COR-L47 (cell line): ENCODE measurements around the gene SF3B2.

Experiments used
- DNase-seq: peaks from one replicate; lab custom pipeline; 2025; lab: John Stamatoyannopoulos, UW

The SF3B2 gene

GRCh38 chr11:66047541-66048365 is 4.4 kb upstream of the SF3B2 start:
- no peak for DNase-seq

GRCh38 chr11:66048547-66049323 is 3.4 kb upstream of the SF3B2 start, which contains the start of gene GAL3ST3:
Gene GAL3ST3, minus strand, starts transcription at chr11:66049161. Its CDS starts 3,746 bp downstream, at chr11:66045415.
- no peak for DNase-seq

- DNase-seq: no peak
These were observed 1.5 kb upstream of the SF3B2 start for GRCh38 chr11:66050581-66051231.

GRCh38 chr11:66051371-66051765 is 796 bp upstream of the SF3B2 start:
- DNase-seq: no peak

- DNase-seq: no peak
These were observed 459 bp downstream of the SF3B2 start for GRCh38 chr11:66052664-66052982.

GRCh38 chr11:66055021-66055420 is 2.9 kb downstream of the SF3B2 start:
- DNase-seq: no peak

- DNase-seq: no peak
These were observed 4.3 kb downstream of the SF3B2 start for GRCh38 chr11:66056501-66056900.

- no peak for DNase-seq
These were observed 8.0 kb downstream of the SF3B2 start for GRCh38 chr11:66059966-66060680.

GRCh38 chr11:66061268-66061667 is 9.1 kb downstream of the SF3B2 start:
- no peak for DNase-seq

- DNase-seq: no peak
These were observed 10.2 kb downstream of the SF3B2 start for GRCh38 chr11:66062408-66062807.

- no peak for DNase-seq
These were observed 11.7 kb downstream of the SF3B2 start for GRCh38 chr11:66063900-66064299.

GRCh38 chr11:66064571-66064970 is 12.4 kb downstream of the SF3B2 start:
- no peak for DNase-seq

- DNase-seq: no peak
These were observed 14.6 kb downstream of the SF3B2 start for GRCh38 chr11:66066751-66067150.

- no peak for DNase-seq
These were observed 15.5 kb downstream of the SF3B2 start for GRCh38 chr11:66067640-66068039.

- DNase-seq: peak; percentile 47
These were observed 16.1 kb downstream of the SF3B2 start for GRCh38 chr11:66068154-66068821.

GRCh38 chr11:66068923-66069714 is 17.0 kb downstream of the SF3B2 start:
- no peak for DNase-seq

- DNase-seq: peak; percentile 49
These were observed 17.8 kb downstream of the SF3B2 start, which contains the start of gene PACS1 for GRCh38 chr11:66069715-66070603. Gene PACS1, plus strand, starts transcription at chr11:66070272. Its CDS starts 215 bp downstream, at chr11:66070487.

GRCh38 chr11:66070604-66071380 is 18.6 kb downstream of the SF3B2 start:
- DNase-seq: no peak

- no peak for DNase-seq
These were observed 19.2 kb downstream of the SF3B2 start for GRCh38 chr11:66071381-66071801.
